H1 (cell line): Measurements from ENCODE around the gene GRID1. TPM values are rescaled to one million over a fixed set of nuclear protein-coding genes. Genes with fewer than 3 reads are reported as not detected.

Experiments
- BACH1 ChIP-seq: IDR thresholded peaks from 2 replicates; pipeline ENCODE4 v1.6.1; 2012; ENCODE audit warnings: low read length, improper control_type of control experiment
- CREB1 ChIP-seq: IDR thresholded peaks from 2 replicates; pipeline ENCODE4 v1.6.1; 2012; ENCODE audit warnings: inconsistent platforms
- EGR1 ChIP-seq: IDR thresholded peaks from 2 replicates; pipeline ENCODE4 v1.6.1; 2011; ENCODE audit warnings: low read depth, low read length, borderline replicate concordance
- EZH2 ChIP-seq: fragments of 200-600 bp; sonication (generic); IDR thresholded peaks from 2 replicates; pipeline ENCODE4 v1.7.1; 2012; ENCODE audit warnings: low read depth, mild to moderate bottlenecking, moderate library complexity, low read length, inconsistent platforms; ENCODE audit not compliant: severe bottlenecking
- KDM5A ChIP-seq: fragments of 200-600 bp; IDR thresholded peaks from 2 replicates; pipeline ENCODE4 v1.7.1; 2012; ENCODE audit warnings: mild to moderate bottlenecking, low read length, inconsistent platforms, mixed read lengths
- SIN3A ChIP-seq, 2 experiments: IDR thresholded peaks in 1 of 2; conservative IDR thresholded peaks in 1 of 2; 2 replicates each; pipeline ENCODE4 v1.6.1; 2011 to 2012; ENCODE audit warnings: low read length in 2 of 2, improper control_type of control experiment in 1 of 2, low read depth in 1 of 2, mild to moderate bottlenecking in 1 of 2
- SIRT6 ChIP-seq: IDR thresholded peaks from one replicate; pipeline ENCODE4 v1.7.1; 2012; ENCODE audit warnings: low read length, inconsistent platforms
- polyA plus RNA-seq, 7 experiments: library from polyadenylated mRNA; depleted of rRNA in 3 of 7; stranded (reverse) in 5 of 7; unstranded in 2 of 7; fragments of >200 nt in 5 of 7; fragments of 200-250 nt in 2 of 7; gene quantifications; 1 replicate in 5 of 7; 2 replicates in 1 of 7; 4 replicates in 1 of 7; pipeline versions ENCODE4 v1.2.1 to v1.2.3, GENCODE V29; 2011 to 2013; ENCODE audit warnings: missing spikeins in 2 of 7, mixed read lengths in 2 of 7
- total RNA-seq: library from RNA; stranded (reverse); fragmentation: NEBNext Ultra II Directional; extraction: Animal tissue kit (Norgen Biotek cat#: 25700); gene quantifications from 2 replicates; pipeline ENCODE4 v1.2.1, GENCODE V29; 2021

Gene GRID1
- total and polyA plus RNA-seq, 2 of the 8 experiments (the other 6 are each of a cell fraction or from before 2014, with no cell fraction given): 0.22 to 0.30 TPM

- no peak for TF ChIP-seq BACH1
- no peak for TF ChIP-seq EZH2
- TF ChIP-seq KDM5A: no peak
- no peak for TF ChIP-seq SIN3A (conservative IDR thresholded peaks at IDR 0.05 in 1 of 2, IDR thresholded peaks at IDR 0.05 in 1 of 2; ENCODE audit: low read depth in 1 of 2, low read length in 2 of 2)
- no peak for TF ChIP-seq CREB1
- TF ChIP-seq SIRT6: no peak
- TF ChIP-seq EGR1: no peak
- TF ChIP-seq, all 59 proteins: peak for 0
Observed at GRCh38 chr10:86258941-86259340, 107.7 kb downstream of the GRID1 start (continued).
